Measurements from ENCODE around the gene SH3D21. TPM values are rescaled to one million over a fixed set of nuclear protein-coding genes. Genes with fewer than 3 reads are reported as not detected.
A peak's percentile ranks its signal among the peaks of the same experiment; 100 is the strongest.

Gene SH3D21
- total RNA-seq, 2 donors from 2014 or later = 7.4 to 22.8 TPM

DNA sequence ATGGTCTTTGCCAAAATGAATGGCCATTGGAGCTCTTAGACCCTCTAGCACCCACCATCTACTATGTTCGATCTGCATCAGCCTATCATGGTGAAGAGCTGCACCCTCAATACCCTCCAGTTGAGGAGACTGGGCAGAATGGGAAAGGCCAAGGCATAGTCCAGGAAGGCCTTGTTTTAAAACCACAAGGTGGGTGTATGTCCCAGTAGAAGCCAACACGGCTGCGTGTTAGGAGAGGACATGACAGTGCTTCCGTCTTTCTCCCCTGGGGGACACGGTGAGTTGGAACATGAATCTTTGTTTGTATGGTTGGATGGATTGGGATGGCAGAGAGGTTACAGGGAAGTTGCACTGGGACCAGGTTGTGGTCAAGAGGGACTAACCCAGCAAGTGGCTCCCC, 18.6 kb upstream of the SH3D21 start:
- no peak overlapping the region for H3K27ac ChIP-seq
- H3K9ac ChIP-seq (ENCODE audit: low read depth in 2 of 2, low read length in 2 of 2) = no peak overlapping the region
- no peaks in the 10 kb centered on the region for H3K4me1 ChIP-seq
- intact Hi-C loops (cut with DNase I) = loop anchor here (5.0 to 10.0 kb wide), 3 partner anchors 103 to 195 kb away; partner anchors contain the start of gene MAP7D1
- TF ChIP-seq CTCF (IDR thresholded peaks at IDR 0.05) = no peak
- no peaks in the 10 kb centered on the region for H3K9me3 ChIP-seq
- H3K27me3 ChIP-seq = no peaks in the 10 kb centered on the region
- no peak for DNase-seq
- peaks cover 6% of the 10 kb centered on the region for H3K36me3 ChIP-seq
- no peak overlapping the region for H3K4me3 ChIP-seq

GRCh38 chr1:36295390-36295789, 10.8 kb upstream of the SH3D21 start:
- intact Hi-C loops (cut with DNase I) = no loop called here
- no peak for DNase-seq
- Histone ChIP-seq H3K4me1 (no peaks in the 10 kb centered on the region), H3K4me3 (no peak overlapping the region), H3K9ac (ENCODE audit: low read depth in 2 of 2, low read length in 2 of 2) (no peak overlapping the region), H3K9me3 (no peaks in the 10 kb centered on the region), H3K27ac (no peak overlapping the region), H3K27me3 (no peaks in the 10 kb centered on the region), H3K36me3 (no peaks in the 10 kb centered on the region)
- no peak for TF ChIP-seq CTCF (IDR thresholded peaks at IDR 0.05)

DNA sequence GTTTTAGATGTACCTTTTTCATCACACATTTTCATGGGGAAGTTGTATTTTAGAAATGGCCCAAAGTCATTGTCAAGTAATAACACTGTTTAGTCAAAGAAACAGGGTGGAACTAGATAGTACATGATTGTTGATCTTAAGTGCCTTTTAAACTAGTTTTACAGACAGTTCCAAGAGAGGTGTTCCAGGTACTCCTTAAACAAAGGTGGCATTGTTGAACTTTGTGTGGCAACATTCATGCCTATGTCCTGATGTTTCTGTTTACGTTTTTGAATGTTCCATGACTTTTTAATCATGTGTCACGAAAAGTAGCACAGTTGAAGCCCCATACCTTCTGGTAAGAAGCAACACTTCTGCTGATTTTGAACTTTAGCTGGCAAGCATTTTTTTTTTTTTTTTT, 9.1 kb upstream of the SH3D21 start:
- no peaks in the 10 kb centered on the region for H3K9me3 ChIP-seq
- H3K9ac ChIP-seq (ENCODE audit: low read depth in 2 of 2, low read length in 2 of 2) = peak overlapping the region in 1 of 2 donors; percentile 14
- H3K27me3 ChIP-seq = no peaks in the 10 kb centered on the region
- H3K27ac ChIP-seq = peak overlapping the region; percentile 66
- no peak overlapping the region for H3K4me3 ChIP-seq
- intact Hi-C loops (cut with DNase I) = no loop called here
- no peak for TF ChIP-seq CTCF (IDR thresholded peaks at IDR 0.05)
- no peaks in the 10 kb centered on the region for H3K4me1 ChIP-seq
- no peak for DNase-seq
- H3K36me3 ChIP-seq = peaks cover 11% of the 10 kb centered on the region

GRCh38 chr1:36298640-36299039, 7.5 kb upstream of the SH3D21 start:
- no peak for TF ChIP-seq CTCF (IDR thresholded peaks at IDR 0.05)
- no peak for DNase-seq
- peaks cover 11% of the 10 kb centered on the region for H3K36me3 ChIP-seq
- H3K27me3 ChIP-seq = no peaks in the 10 kb centered on the region
- H3K4me1 ChIP-seq = no peaks in the 10 kb centered on the region
- no peak overlapping the region for H3K27ac ChIP-seq
- intact Hi-C loops (cut with DNase I) = no loop called here
- H3K9me3 ChIP-seq = no peaks in the 10 kb centered on the region
- H3K9ac ChIP-seq (ENCODE audit: low read depth in 2 of 2, low read length in 2 of 2) = no peak overlapping the region
- no peak overlapping the region for H3K4me3 ChIP-seq

DNA sequence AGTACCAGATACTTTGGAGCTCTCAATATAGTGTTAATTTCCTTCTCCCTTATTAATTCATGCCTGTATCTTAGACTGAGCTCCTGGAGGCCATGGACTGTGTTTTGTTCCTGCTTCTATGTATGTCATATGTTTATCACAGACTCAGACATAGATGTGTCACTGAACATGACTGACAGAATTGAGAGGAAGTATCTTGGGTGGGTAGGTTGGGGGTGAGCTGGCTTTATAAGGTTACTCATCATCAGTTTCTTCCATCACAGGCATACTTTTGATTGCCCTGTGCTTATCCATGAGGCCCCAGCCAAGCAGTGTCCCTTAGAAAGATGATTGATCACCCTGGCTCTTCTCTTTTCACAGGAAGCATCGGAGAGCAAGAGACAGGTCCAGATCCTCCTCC, 5.6 kb upstream of the SH3D21 start:
- no peak for TF ChIP-seq CTCF (IDR thresholded peaks at IDR 0.05)
- intact Hi-C loops (cut with DNase I) = no loop called here
- H3K4me1 ChIP-seq = no peaks in the 10 kb centered on the region
- no peak for DNase-seq
- peak overlapping the region in 1 of 2 donors; percentile 3 for H3K9ac ChIP-seq (ENCODE audit: low read depth in 2 of 2, low read length in 2 of 2)
- no peaks in the 10 kb centered on the region for H3K27me3 ChIP-seq
- H3K9me3 ChIP-seq = no peaks in the 10 kb centered on the region
- H3K27ac ChIP-seq = peak overlapping the region; percentile 38
- H3K36me3 ChIP-seq = peaks cover 11% of the 10 kb centered on the region
- no peak overlapping the region for H3K4me3 ChIP-seq

All from colonic mucosa (tissue), 4 donors.